ENCODE data around the gene PLCB1. TPM values are rescaled to one million over a fixed set of nuclear protein-coding genes. Genes with fewer than 3 reads are reported as not detected.

PLCB1 gene
- total RNA-seq, 2 experiments from 2014 or later: 2.2 to 2.8 TPM

DNA sequence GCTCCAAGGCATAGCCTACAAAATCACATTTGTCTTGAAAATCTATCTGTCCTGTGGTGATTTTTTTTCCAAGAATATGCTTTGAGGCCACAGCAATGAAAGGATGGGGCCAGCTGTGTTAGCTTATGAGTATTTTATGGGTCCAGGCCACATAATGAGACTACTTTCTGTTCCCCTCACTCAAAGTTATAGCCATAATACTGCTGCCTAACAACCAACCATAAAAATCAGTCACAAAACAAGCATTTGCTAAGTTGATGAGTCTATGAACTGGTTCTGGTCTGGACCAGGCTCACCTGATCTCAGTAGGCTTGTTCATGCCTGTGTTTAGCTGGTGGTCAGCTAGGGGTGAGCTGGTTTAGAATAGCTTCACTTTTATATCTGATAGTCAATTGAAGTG is 744.3 kb downstream of the PLCB1 start:
- no peaks in the 10 kb centered on the region for H3K36me3 Mint-ChIP-seq
- H3K9me3 Mint-ChIP-seq: no peaks in the 10 kb centered on the region
- H3K27me3 Mint-ChIP-seq: no peaks in the 10 kb centered on the region
- no peak overlapping the region for H3K4me3 Mint-ChIP-seq
- no peak overlapping the region for H3K27ac Mint-ChIP-seq
- no peaks in the 10 kb centered on the region for H3K4me1 Mint-ChIP-seq
- no peak for DNase-seq

GRCh38 chr20:8877294-8877693 is 745.2 kb downstream of the PLCB1 start:
- Mint-ChIP-seq H3K4me1 (no peaks in the 10 kb centered on the region), H3K4me3 (no peak overlapping the region), H3K9me3 (no peaks in the 10 kb centered on the region), H3K27ac (no peak overlapping the region), H3K36me3 (no peaks in the 10 kb centered on the region), H3K27me3 (no peaks in the 10 kb centered on the region)
- DNase-seq: no peak

DNA sequence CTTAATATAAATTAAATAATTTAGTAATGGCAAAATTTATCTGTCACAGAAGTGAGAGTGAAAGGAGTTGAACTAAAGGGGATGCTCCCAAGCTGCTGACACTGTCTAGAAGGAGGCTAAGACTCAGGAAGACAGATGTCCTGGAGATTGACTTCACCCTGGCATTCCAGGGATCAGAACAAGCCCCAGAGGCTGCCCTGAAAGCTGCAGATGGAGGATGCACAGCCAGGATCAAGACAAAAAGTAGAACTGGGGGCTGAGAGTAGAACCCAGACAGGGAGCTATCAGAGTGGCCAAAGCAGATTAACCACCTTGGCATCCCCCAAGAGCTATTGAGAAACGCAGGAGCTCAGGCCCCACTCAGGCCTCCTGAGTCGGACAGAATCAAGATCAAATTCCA is 747.6 kb downstream of the PLCB1 start:
- Mint-ChIP-seq H3K4me1 (no peaks in the 10 kb centered on the region), H3K9me3 (no peaks in the 10 kb centered on the region), H3K27ac (no peak overlapping the region), H3K36me3 (no peaks in the 10 kb centered on the region), H3K4me3 (no peak overlapping the region), H3K27me3 (no peaks in the 10 kb centered on the region)
- no peak for DNase-seq

GRCh38 chr20:8880085-8880853 is 748.2 kb downstream of the PLCB1 start:
- no peaks in the 10 kb centered on the region for H3K36me3 Mint-ChIP-seq
- no peak for DNase-seq
- no peak overlapping the region for H3K4me3 Mint-ChIP-seq
- H3K27ac Mint-ChIP-seq: no peak overlapping the region
- no peaks in the 10 kb centered on the region for H3K27me3 Mint-ChIP-seq
- H3K9me3 Mint-ChIP-seq: no peaks in the 10 kb centered on the region
- H3K4me1 Mint-ChIP-seq: no peaks in the 10 kb centered on the region

DNA sequence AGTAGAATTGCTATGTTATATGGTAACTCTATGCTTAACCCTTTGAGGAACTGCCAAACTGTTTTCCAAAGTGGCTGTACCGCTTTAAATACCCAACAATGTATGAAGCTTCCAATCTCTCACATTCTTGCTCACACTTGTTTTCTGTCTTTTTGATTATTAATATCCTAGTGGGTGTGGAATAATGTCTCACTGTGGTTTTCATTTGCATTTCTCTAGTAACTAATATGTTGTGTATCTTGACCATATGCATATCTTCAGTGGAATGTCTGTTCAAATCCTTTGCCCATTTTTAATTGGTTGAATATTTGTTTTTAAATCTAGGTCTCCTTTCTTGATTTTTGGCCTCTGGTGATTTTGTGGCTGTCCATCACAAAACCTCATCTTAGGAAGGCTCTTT is 759.0 kb downstream of the PLCB1 start:
- no peaks in the 10 kb centered on the region for H3K27me3 Mint-ChIP-seq
- no peaks in the 10 kb centered on the region for H3K4me1 Mint-ChIP-seq
- H3K36me3 Mint-ChIP-seq: no peaks in the 10 kb centered on the region
- DNase-seq: no peak
- no peak overlapping the region for H3K27ac Mint-ChIP-seq
- peaks cover 24% of the 10 kb centered on the region for H3K9me3 Mint-ChIP-seq
- H3K4me3 Mint-ChIP-seq: no peak overlapping the region

DNA sequence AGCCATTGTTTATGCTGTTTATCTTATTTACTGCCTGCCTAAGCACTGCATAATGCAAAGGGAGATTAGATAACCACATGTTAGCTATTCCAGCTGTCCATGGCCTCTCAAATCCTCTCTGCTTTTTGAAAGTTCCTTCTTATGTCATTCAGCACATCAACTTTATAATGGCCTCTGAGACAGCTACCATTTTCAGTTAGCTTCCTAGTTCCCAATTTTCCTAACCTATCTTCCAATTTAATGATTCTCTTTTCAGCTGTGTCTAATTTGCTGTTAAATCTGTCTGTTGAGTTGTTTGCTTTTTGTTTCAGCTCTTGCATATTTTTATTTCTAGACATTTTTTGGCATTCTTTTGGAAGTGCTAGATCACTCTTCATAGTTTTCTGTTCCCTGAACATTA is 763.4 kb downstream of the PLCB1 start:
- DNase-seq: no peak
- no peaks in the 10 kb centered on the region for H3K36me3 Mint-ChIP-seq
- no peak overlapping the region for H3K4me3 Mint-ChIP-seq
- no peak overlapping the region for H3K27ac Mint-ChIP-seq
- H3K9me3 Mint-ChIP-seq: peaks cover 24% of the 10 kb centered on the region
- no peaks in the 10 kb centered on the region for H3K4me1 Mint-ChIP-seq
- no peaks in the 10 kb centered on the region for H3K27me3 Mint-ChIP-seq

DNA sequence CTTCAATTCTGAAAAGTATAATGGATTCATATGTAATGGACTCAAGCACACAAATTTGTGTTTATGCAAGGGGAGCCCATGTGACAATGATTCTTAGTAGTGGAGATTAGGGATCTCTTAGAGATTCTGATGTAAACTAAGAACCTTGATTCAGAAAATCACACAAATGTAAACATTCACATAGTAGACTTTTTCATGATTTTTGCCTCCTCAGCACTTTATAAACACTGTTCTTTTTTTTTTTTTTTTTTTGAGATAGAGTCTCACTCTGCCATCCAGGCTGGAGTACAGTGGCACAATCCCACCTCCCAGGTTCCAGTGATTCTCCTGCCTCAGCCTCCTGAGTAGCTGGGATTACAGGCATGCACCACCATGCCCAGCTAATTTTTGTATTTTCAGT is 766.8 kb downstream of the PLCB1 start:
- H3K36me3 Mint-ChIP-seq: no peaks in the 10 kb centered on the region
- no peak overlapping the region for H3K4me3 Mint-ChIP-seq
- peaks cover 23% of the 10 kb centered on the region for H3K9me3 Mint-ChIP-seq
- no peaks in the 10 kb centered on the region for H3K27me3 Mint-ChIP-seq
- no peak overlapping the region for H3K27ac Mint-ChIP-seq
- H3K4me1 Mint-ChIP-seq: no peaks in the 10 kb centered on the region
- no peak for DNase-seq

- Mint-ChIP-seq H3K4me1 (no peaks in the 10 kb centered on the region), H3K4me3 (no peak overlapping the region), H3K9me3 (peaks cover 3% of the 10 kb centered on the region), H3K36me3 (no peaks in the 10 kb centered on the region), H3K27me3 (no peaks in the 10 kb centered on the region), H3K27ac (no peak overlapping the region)
- no peak for DNase-seq
These were observed 769.4 kb downstream of the PLCB1 start for GRCh38 chr20:8901237-8902025.

DNA sequence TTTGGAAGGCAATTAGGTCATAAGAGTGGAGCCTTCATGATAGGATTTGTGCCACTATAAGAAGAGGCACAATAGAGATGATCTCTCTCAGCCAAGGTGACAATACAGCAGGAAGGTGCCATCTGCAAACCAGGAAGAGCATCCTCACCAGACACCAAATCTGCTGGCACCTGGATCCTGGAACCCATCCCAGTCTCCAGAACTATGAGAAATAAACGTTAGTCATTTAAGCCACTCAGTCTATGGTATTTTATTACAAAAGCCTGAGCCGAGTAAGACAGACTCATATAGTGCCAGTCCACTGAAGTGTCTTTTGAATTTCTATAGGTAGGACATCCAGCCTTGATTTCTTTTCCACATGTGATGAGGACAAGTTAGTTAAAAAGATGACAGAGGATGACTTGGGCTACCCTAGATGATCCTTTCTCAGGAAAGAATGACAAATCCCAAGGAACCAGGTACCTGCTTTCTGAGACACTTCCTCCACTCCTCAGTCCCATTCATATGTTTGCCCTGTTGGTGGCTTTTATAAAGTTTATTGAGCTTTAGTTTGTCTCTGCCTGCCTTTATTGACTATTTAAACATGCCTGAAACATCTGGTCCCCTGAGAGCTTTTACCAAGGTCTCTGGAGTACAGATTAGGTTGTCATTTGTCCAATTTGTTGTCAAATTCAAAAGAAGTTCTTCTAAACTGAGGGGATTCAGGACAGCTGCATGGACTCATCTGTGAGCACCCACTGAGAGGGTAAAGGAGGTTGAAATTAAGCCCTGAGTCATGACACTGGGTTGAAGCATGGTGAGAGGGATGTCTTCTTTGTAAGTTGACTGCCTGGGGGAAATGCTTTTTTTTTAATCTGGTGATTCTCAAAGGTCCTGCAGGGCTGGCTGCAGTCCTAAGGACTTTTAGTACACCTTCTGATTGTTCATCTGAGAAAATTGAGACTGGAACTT is 771.9 kb downstream of the PLCB1 start:
- Mint-ChIP-seq H3K4me3 (no peak overlapping the region), H3K4me1 (no peaks in the 10 kb centered on the region), H3K9me3 (no peaks in the 10 kb centered on the region), H3K27ac (no peak overlapping the region), H3K36me3 (no peaks in the 10 kb centered on the region), H3K27me3 (no peaks in the 10 kb centered on the region)
- DNase-seq: no peak

GRCh38 chr20:8909596-8909995 is 777.5 kb downstream of the PLCB1 start:
- Mint-ChIP-seq H3K9me3 (no peaks in the 10 kb centered on the region), H3K27me3 (no peaks in the 10 kb centered on the region), H3K4me1 (no peaks in the 10 kb centered on the region), H3K36me3 (no peaks in the 10 kb centered on the region), H3K4me3 (no peak overlapping the region), H3K27ac (no peak overlapping the region)
- no peak for DNase-seq

DNA sequence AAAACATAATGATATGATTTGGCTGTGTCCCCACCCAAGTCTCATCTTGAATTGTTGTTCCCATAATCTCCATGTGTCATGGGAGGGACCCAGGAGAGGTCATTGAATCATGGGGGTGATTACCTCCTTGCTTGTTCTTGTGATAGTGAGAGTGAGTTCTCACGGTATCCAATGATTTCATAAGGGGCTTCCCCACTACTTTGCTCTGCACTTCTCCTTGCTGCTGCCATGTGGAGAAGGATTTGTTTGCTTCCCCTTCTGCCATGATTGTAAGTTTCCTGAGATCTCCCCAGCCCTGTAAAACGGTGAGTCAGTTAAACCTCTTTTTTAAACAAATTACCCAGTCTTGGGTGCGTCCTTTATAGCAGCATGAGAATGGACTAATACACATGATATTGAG is 780.0 kb downstream of the PLCB1 start:
- H3K27ac Mint-ChIP-seq: no peak overlapping the region
- DNase-seq: no peak
- H3K4me3 Mint-ChIP-seq: no peak overlapping the region
- H3K36me3 Mint-ChIP-seq: no peaks in the 10 kb centered on the region
- H3K4me1 Mint-ChIP-seq: no peaks in the 10 kb centered on the region
- no peaks in the 10 kb centered on the region for H3K27me3 Mint-ChIP-seq
- peaks cover 1% of the 10 kb centered on the region for H3K9me3 Mint-ChIP-seq

DNA sequence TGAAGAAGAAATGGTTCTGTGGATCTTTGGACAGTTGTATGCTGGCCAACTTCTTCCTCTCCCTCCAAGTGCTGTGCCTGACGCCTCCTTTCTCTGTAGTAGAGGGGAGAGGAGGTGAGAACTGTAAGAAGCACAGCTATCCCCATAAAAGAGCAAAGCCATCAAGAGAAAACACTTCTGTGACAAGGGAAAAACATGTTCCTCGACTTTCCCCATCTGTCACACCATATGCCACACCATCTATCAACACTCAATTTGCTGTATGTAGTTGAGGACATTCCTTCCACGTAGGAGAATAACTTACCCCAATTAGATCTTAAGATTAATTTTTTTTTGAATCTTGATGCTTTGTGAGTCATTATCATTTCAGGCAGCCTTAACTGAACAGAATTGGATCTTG is 780.7 kb downstream of the PLCB1 start:
- H3K27me3 Mint-ChIP-seq: no peaks in the 10 kb centered on the region
- DNase-seq: no peak
- no peaks in the 10 kb centered on the region for H3K36me3 Mint-ChIP-seq
- H3K4me1 Mint-ChIP-seq: no peaks in the 10 kb centered on the region
- H3K9me3 Mint-ChIP-seq: peaks cover 1% of the 10 kb centered on the region
- H3K27ac Mint-ChIP-seq: no peak overlapping the region
- no peak overlapping the region for H3K4me3 Mint-ChIP-seq

DNA sequence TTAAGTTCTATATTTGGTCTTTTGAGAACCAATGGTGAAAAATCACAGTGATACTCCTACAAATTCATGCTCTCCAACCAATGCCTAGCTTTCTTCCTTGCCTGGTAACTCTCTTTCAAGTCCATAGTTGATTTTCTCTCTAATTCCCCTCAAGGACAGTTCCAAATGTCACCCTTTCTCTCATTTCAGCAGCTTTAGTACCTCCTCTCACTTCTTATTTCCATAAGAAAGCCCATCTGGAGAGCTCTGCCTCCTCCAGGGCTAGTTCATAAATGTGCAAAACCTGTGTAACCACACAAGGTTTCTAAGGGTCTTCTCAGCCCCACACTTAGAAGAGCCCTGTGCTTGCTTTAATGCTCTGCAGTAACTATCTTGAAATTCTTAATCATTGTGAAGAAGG is 781.4 kb downstream of the PLCB1 start:
- H3K27me3 Mint-ChIP-seq: no peaks in the 10 kb centered on the region
- peaks cover 4% of the 10 kb centered on the region for H3K9me3 Mint-ChIP-seq
- H3K27ac Mint-ChIP-seq: no peak overlapping the region
- no peaks in the 10 kb centered on the region for H3K36me3 Mint-ChIP-seq
- H3K4me1 Mint-ChIP-seq: no peaks in the 10 kb centered on the region
- H3K4me3 Mint-ChIP-seq: no peak overlapping the region
- no peak for DNase-seq

DNA sequence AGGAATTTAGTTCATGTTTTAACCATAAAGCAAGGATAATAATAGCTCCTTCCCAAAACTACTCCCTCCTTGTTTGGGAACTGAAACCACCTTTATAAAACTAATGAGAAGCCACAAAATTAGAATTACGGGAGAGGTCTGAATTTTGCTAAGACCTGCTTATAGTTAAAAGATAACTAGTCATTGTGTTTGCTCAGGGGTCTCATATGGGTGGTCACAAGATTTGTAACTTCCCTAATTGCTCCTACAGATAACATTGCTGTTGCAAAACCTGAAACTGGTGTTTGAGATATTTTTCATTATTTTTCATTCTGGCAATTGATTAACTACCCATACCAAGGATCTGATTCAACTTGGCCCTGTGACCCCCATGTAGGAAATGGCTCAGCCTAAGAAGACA is 782.4 kb downstream of the PLCB1 start:
- H3K4me1 Mint-ChIP-seq: no peaks in the 10 kb centered on the region
- H3K27ac Mint-ChIP-seq: no peak overlapping the region
- no peak overlapping the region for H3K4me3 Mint-ChIP-seq
- H3K36me3 Mint-ChIP-seq: no peaks in the 10 kb centered on the region
- no peak for DNase-seq
- H3K9me3 Mint-ChIP-seq: peaks cover 4% of the 10 kb centered on the region
- no peaks in the 10 kb centered on the region for H3K27me3 Mint-ChIP-seq

- Mint-ChIP-seq H3K27ac (no peak overlapping the region), H3K4me1 (no peaks in the 10 kb centered on the region), H3K4me3 (no peak overlapping the region), H3K27me3 (no peaks in the 10 kb centered on the region), H3K36me3 (no peaks in the 10 kb centered on the region), H3K9me3 (peaks cover 4% of the 10 kb centered on the region)
- DNase-seq: no peak
These were observed 785.0 kb downstream of the PLCB1 start for GRCh38 chr20:8917084-8917483.
